HepG2 (cell line): ENCODE measurements around the gene SP8. TPM values are rescaled to one million over a fixed set of nuclear protein-coding genes. Genes with fewer than 3 reads are reported as not detected.

Experiments
- ATAC-seq: fragments of 200-7000 bp; cut with Tn5 transposase; 3 replicates; pipeline ENCODE4 v1.9.1; 2020; ENCODE audit warnings: mild to moderate bottlenecking, moderate library complexity
- BruUV-seq: library from RNA; stranded (reverse); fragments of 400-500 nt; replicated peaks from 2 replicates; lab custom pipeline; 2021; lab: Mats Ljungman, UMichigan
- CTCF ChIA-PET: fragments of 300-600 bp; formaldehyde crosslinking; extraction: SDS; loops from one replicate; lab custom pipeline; 2021; ENCODE audit warnings: low total read pairs, inconsistent platforms, low intra/inter-chr PET ratio; lab: Yijun Ruan, JAX
- POLR2A ChIA-PET: fragments of 350-600 bp; sonication (Branson Sonifier 250); formaldehyde crosslinking; loops from one replicate; lab custom pipeline; 2020; ENCODE audit warnings: antibody characterized with exemption, inconsistent platforms; lab: Yijun Ruan, JAX
- DNase-seq: peaks from one replicate; pipeline ENCODE4 v3.0.0-alpha.2; 2015; ENCODE audit warnings: low spot score
- FAIRE-seq: peaks from 3 replicates; lab custom pipeline; 2011; peaks lifted over from hg19 to GRCh38; lab: Jason Lieb, UNC
- H2AFZ ChIP-seq: one replicate; pipeline ENCODE4 v1.6.1; 2011; ENCODE audit warnings: low read length, inconsistent platforms
- H3K27ac ChIP-seq: fragments of 300-600 bp; 3 replicates; pipeline ENCODE4 v1.8.0; 2011; ENCODE audit warnings: mixed run types, mild to moderate bottlenecking, mixed read lengths, low read length, inconsistent platforms; ENCODE audit not compliant: insufficient read depth; ENCODE audit errors: extremely low read length
- H3K27me3 ChIP-seq, 2 experiments: fragments of 200-600 bp in 1 of 2; 2 replicates in 1 of 2; 3 replicates in 1 of 2; pipeline versions ENCODE4 v1.6.0 to v1.8.0; 2011; ENCODE audit warnings: low read length in 2 of 2, mild to moderate bottlenecking in 2 of 2, moderate library complexity in 2 of 2, inconsistent platforms in 1 of 2; ENCODE audit not compliant: insufficient read depth in 2 of 2, control insufficient read depth in 1 of 2
- H3K36me3 ChIP-seq, 2 experiments: fragments of 200-600 bp in 1 of 2; replicated peaks in 1 of 2; 2 replicates in 1 of 2; 3 replicates in 1 of 2; pipeline versions ENCODE4 v1.5.1 to v1.8.0; 2011; ENCODE audit warnings: low read length in 2 of 2, inconsistent platforms in 1 of 2; ENCODE audit not compliant: insufficient read depth in 2 of 2, control insufficient read depth in 1 of 2
- H3K4me1 ChIP-seq: 2 replicates; pipeline ENCODE4 v1.5.1; 2012; ENCODE audit warnings: low read length, inconsistent platforms; ENCODE audit not compliant: insufficient read depth
- H3K4me2 ChIP-seq: 2 replicates; pipeline ENCODE4 v1.6.0; 2011; ENCODE audit warnings: low read depth, low read length, inconsistent platforms
- H3K4me3 ChIP-seq, 3 experiments: fragments of 200-600 bp in 1 of 3; sonication (generic), shearing (Covaris generic) in 1 of 3; replicated peaks in 1 of 3; 2 replicates each; pipeline ENCODE4 v1.5.1; 2011 to 2016; ENCODE audit warnings: low read length in 3 of 3, inconsistent platforms in 2 of 3, low read depth in 2 of 3, mild to moderate bottlenecking in 2 of 3, control low read depth in 1 of 3, mixed read lengths in 1 of 3; ENCODE audit not compliant: insufficient read depth in 1 of 3
- H3K79me2 ChIP-seq: one replicate; pipeline ENCODE4 v1.6.1; 2011; ENCODE audit warnings: low read length, inconsistent platforms; ENCODE audit not compliant: insufficient read depth
- H3K9ac ChIP-seq: 2 replicates; pipeline ENCODE4 v1.6.0; 2011; ENCODE audit warnings: mild to moderate bottlenecking, low read depth, low read length, inconsistent platforms; ENCODE audit not compliant: insufficient read depth
- H3K9me3 ChIP-seq: 2 replicates; pipeline ENCODE4 v1.5.1; 2012; ENCODE audit warnings: mild to moderate bottlenecking, low read length
- H4K20me1 ChIP-seq: 2 replicates; pipeline ENCODE4 v1.6.0; 2011; ENCODE audit warnings: inconsistent platforms, mild to moderate bottlenecking, low read length, moderate library complexity; ENCODE audit not compliant: insufficient read depth
- KDM4B ChIP-seq: sonication (generic); formaldehyde crosslinking; IDR thresholded peaks from 2 replicates; pipeline ENCODE4 v1.4.0; 2020; ENCODE audit warnings: missing genetic modification reagents
- SAP130 ChIP-seq: IDR thresholded peaks from 2 replicates; pipeline ENCODE4 v1.6.1; 2016; ENCODE audit warnings: low read depth
- ZFP36L2 ChIP-seq: sonication (generic); formaldehyde crosslinking; IDR thresholded peaks from 2 replicates; pipeline ENCODE4 v1.4.0; 2020; ENCODE audit warnings: missing genetic modification reagents
- ZNF777 ChIP-seq: sonication (generic); formaldehyde crosslinking; IDR thresholded peaks from 2 replicates; pipeline ENCODE4 v1.4.0; 2020; ENCODE audit warnings: missing genetic modification reagents
- WGBS: methylation state at CpG from one replicate; pipeline ENCODE4 v1.1.6; 2017; ENCODE audit warnings: low lambda C conversion rate; 5-methylcytosine and 5-hydroxymethylcytosine counted together
- in situ Hi-C: cut with HindIII; loops from 2 replicates; pipeline ENCODE4 v1.10.0; 2017; ENCODE audit warnings: low pct_unique_long_range_greater_than_20kb; ENCODE audit not compliant: extremely low pct_ligation_motif_present
- intact Hi-C: fragments of 100-400 bp; cut with micrococcal nuclease; formaldehyde crosslinking; loops from one replicate; pipeline ENCODE4 v1.10.0; 2022; ENCODE audit not compliant: unreplicated experiment
- polyA plus RNA-seq, 8 experiments: library from polyadenylated mRNA; depleted of rRNA in 3 of 8; stranded (reverse) in 7 of 8; unstranded in 1 of 8; fragments of >200 nt; fragmentation: Illumina TruSeq in 4 of 8; extraction: Trizol in 4 of 8; gene quantifications; 2 replicates each; pipeline versions ENCODE4 v1.2.1 to v1.2.3, GENCODE V29; 2011 to 2016; ENCODE audit warnings: low read depth in 4 of 8, missing spikeins in 1 of 8, mixed read lengths in 1 of 8; ENCODE audit not compliant: insufficient read depth in 1 of 8
- total RNA-seq, 5 experiments: library from RNA; depleted of rRNA; stranded (reverse); fragments of >200 nt; fragmentation: Illumina TruSeq; extraction: Trizol; gene quantifications; 2 replicates each; pipeline ENCODE4 v1.2.3, GENCODE V29; 2016; ENCODE audit warnings: low read depth in 1 of 5
- TF ChIP-seq, protein P1 (sequence below): sonication (generic); formaldehyde crosslinking; IDR thresholded peaks from 2 replicates; pipeline ENCODE4 v1.4.0; 2020; ENCODE audit warnings: mild to moderate bottlenecking, missing genetic modification reagents

Gene SP8
- total and polyA plus RNA-seq, 2 of the 13 experiments (the other 11 are each of a cell fraction or from before 2014, with no cell fraction given): not detected

- TF ChIP-seq KDM4B (CRISPR knock-in tag): no peak
- TF ChIP-seq ZNF777: peak; percentile 95
Observed at GRCh38 chr7:20784388-20785156, 2.1 kb downstream of the SP8 start (continued).

DNA sequence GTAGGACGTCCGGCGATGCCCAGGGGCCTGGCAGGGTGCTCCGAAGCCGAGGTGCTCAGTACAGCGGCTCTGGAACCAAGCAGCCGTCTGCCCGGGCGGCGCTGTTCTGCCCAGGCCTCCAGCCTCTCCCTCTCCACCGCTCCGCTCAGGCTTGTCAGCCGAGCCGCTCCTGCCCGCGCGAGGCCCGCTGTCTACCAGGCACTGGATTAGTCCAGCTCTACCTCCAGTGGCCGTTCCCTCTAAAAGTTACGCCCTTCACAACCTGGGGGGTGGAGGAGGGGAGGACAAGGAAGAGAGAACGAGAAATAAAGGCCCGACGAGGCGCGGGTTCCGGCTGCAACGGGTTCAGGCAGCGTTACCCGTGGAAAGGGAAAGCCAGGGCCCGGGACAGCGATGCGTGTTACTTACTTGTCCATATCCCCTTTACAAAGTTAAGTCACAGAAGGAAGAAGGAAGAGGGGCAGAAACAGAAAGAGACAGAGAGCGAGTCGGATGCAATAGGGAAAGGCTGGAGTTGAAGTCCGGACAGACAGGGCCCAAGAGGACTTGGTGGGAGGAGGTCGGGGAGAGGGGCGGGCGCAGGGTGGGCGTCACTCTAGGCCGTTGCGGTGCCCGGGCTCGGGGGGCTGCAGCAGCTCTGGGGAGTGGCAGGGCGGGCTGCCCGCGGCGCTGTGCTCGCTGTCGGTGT lies 2.8 kb downstream of the SP8 start:
- ChIA-PET POLR2A (no interaction called here), CTCF (no interaction called here)
- H3K27ac ChIP-seq: no peak overlapping the region
- H3K4me3 ChIP-seq: no peak overlapping the region
- TF ChIP-seq ZFP36L2 (CRISPR knock-in tag): no peak
- no peak for TF ChIP-seq SAP130 (CRISPR knock-in tag)
- TF ChIP-seq, protein P1, sequence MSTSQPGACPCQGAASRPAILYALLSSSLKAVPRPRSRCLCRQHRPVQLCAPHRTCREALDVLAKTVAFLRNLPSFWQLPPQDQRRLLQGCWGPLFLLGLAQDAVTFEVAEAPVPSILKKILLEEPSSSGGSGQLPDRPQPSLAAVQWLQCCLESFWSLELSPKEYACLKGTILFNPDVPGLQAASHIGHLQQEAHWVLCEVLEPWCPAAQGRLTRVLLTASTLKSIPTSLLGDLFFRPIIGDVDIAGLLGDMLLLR: no peak
- H3K9me3 ChIP-seq: no peaks in the 10 kb centered on the region
- DNase-seq: no peak
- intact Hi-C loops (loop anchor here (10.0 kb wide), 1 partner anchor 651 kb away; no protein-coding TSS in a partner anchor), in situ Hi-C loops (loop anchor here (25.0 kb wide), 1 partner anchor 728 kb away; no protein-coding TSS in a partner anchor)
- peaks cover 3 to 36% of the 10 kb centered on the region in 2 experiments for H3K27me3 ChIP-seq
- H3K79me2 ChIP-seq: no peaks in the 10 kb centered on the region
- no peaks in the 10 kb centered on the region for H3K36me3 ChIP-seq
- no TSS peak for BruUV-seq
- WGBS: 85% methylated on average over 28 of the region's 49 CpGs
- H4K20me1 ChIP-seq: no peaks in the 10 kb centered on the region
- no peak for FAIRE-seq
- peaks cover 21% of the 10 kb centered on the region for H3K4me1 ChIP-seq
- H2AFZ ChIP-seq: no peak overlapping the region
- no peak overlapping the region for H3K9ac ChIP-seq
- no peak overlapping the region for H3K4me2 ChIP-seq
- ATAC-seq: no peak
